WERI-Rb-1 (cell line): ENCODE data around the gene DCUN1D3.
"Not testable (repeated sequence)": the region's sequence is repeated elsewhere in the genome, so short reads cannot be mapped to it uniquely, and the experiment has no call there.

Source experiments
- DNase-seq: peaks from one replicate; pipeline ENCODE4 v3.0.0-alpha.2; 2020
- H3K27ac ChIP-seq: fragments of 250-450 bp; sonication (Bioruptor Pico); 2 replicates; pipeline ENCODE4 v1.5.1; 2020; ENCODE audit warnings: mild to moderate bottlenecking, moderate library complexity
- H3K27me3 ChIP-seq: fragments of 250-450 bp; sonication (Bioruptor Pico); 2 replicates; pipeline ENCODE4 v1.5.1; 2021; ENCODE audit warnings: mild to moderate bottlenecking, low read depth, moderate library complexity; ENCODE audit not compliant: insufficient read depth, severe bottlenecking
- H3K36me3 ChIP-seq: fragments of 250-450 bp; sonication (Bioruptor Pico); 2 replicates; pipeline ENCODE4 v1.5.1; 2020; ENCODE audit warnings: mild to moderate bottlenecking, moderate library complexity
- H3K4me3 ChIP-seq: 2 replicates; pipeline ENCODE4 v1.5.1; 2011; ENCODE audit warnings: low read depth, mild to moderate bottlenecking, control low read depth, low read length
- H3K9me3 ChIP-seq: fragments of 250-450 bp; sonication (Bioruptor Pico); 2 replicates; pipeline ENCODE4 v1.5.1; 2021; ENCODE audit warnings: mild to moderate bottlenecking, moderate library complexity; ENCODE audit not compliant: severe bottlenecking
- TF ChIP-seq, protein P1 (sequence below): IDR thresholded peaks from 2 replicates; pipeline ENCODE4 v1.5.1; 2011; ENCODE audit warnings: low read depth, mild to moderate bottlenecking, control low read depth, inconsistent platforms, low read length

Gene DCUN1D3

DNA sequence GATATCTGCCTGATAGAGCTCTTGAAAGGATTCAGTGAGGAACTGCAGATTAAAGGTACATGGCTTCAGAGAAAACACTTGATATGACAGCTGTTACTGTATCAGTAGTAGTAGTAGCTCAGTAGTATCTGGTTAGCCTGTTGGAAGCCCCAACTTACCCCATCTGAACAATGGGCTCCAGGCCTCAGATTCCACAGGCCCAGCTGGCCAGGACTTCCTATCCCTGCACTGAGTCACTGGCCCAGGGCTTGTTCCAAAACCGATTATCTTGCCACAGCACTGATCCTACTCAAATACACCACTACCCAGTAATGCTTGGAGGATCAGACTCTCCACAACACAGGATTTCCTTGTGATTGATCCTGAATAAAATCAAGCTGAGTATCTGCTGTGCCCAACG lies 32.6 kb downstream of the DCUN1D3 start:
- DNase-seq = peak; percentile 83
- H3K27ac ChIP-seq = peak overlapping the region; percentile 98
- TF ChIP-seq, protein P1, sequence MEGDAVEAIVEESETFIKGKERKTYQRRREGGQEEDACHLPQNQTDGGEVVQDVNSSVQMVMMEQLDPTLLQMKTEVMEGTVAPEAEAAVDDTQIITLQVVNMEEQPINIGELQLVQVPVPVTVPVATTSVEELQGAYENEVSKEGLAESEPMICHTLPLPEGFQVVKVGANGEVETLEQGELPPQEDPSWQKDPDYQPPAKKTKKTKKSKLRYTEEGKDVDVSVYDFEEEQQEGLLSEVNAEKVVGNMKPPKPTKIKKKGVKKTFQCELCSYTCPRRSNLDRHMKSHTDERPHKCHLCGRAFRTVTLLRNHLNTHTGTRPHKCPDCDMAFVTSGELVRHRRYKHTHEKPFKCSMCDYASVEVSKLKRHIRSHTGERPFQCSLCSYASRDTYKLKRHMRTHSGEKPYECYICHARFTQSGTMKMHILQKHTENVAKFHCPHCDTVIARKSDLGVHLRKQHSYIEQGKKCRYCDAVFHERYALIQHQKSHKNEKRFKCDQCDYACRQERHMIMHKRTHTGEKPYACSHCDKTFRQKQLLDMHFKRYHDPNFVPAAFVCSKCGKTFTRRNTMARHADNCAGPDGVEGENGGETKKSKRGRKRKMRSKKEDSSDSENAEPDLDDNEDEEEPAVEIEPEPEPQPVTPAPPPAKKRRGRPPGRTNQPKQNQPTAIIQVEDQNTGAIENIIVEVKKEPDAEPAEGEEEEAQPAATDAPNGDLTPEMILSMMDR = no peak
- H3K9me3 ChIP-seq = peaks cover 7% of the 10 kb centered on the region
- H3K4me3 ChIP-seq = no peak overlapping the region
- H3K36me3 ChIP-seq = peaks cover 36% of the 10 kb centered on the region
- H3K27me3 ChIP-seq = no peaks in the 10 kb centered on the region

DNA sequence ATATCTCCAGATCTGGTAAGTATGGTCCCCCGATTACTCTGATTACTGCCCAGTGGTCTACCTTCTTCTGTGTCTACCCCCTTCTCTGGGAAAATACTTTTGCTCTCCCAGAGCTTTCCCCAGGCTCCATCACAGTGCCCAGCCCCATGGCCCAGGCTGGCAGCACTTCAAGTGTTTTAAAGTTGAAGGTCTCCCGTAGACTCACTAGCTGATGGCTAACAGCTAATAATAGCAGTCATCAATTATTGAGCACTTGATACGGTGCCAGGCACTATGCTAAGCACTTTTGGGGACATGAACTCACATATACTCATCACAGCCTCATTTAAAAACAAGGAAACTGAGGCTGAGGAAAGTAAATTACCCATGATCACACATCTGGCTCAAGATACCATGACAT lies 33.4 kb downstream of the DCUN1D3 start:
- H3K27ac ChIP-seq = peak overlapping the region; percentile 98
- H3K36me3 ChIP-seq = peaks cover 44% of the 10 kb centered on the region
- H3K9me3 ChIP-seq = peaks cover 7% of the 10 kb centered on the region
- no peaks in the 10 kb centered on the region for H3K27me3 ChIP-seq
- DNase-seq = no peak
- peak overlapping the region; percentile 27 for H3K4me3 ChIP-seq
- TF ChIP-seq, protein P1 = no peak

DNA sequence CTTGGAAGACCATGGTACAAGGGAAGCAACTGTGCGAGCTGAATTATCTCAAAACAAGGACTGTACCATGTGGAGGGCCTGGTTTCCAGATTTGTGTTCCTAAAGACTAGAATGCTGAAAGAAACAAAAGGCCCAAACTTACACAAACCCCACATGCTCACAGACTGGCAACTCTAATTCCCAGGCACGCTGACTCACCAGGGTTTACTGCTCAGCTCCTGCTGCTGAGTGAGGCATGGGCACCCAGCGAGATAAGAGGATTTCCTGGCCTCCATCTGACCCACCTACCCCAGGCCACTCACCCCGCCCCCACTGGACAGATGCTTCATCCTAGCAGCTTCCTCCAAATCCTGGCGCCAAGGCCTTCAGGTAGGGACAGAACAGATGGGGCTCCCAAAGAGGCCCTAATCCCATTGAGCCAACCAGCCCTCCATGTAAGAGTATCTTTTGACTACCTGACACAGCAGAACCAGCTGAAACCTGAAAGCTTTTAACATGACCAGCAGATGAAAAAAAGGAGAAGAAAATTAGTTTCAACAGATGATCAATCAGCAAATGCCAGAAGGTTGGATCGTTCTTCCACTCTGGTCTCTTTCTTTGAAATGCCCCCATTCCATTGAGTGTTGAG lies 33.9 kb downstream of the DCUN1D3 start:
- H3K27me3 ChIP-seq = no peaks in the 10 kb centered on the region
- TF ChIP-seq, protein P1 = no peak
- peaks cover 7% of the 10 kb centered on the region for H3K9me3 ChIP-seq
- peaks cover 47% of the 10 kb centered on the region for H3K36me3 ChIP-seq
- peak overlapping the region; percentile 98 for H3K27ac ChIP-seq
- H3K4me3 ChIP-seq = peak overlapping the region; percentile 27
- peak; percentile 100 for DNase-seq

DNA sequence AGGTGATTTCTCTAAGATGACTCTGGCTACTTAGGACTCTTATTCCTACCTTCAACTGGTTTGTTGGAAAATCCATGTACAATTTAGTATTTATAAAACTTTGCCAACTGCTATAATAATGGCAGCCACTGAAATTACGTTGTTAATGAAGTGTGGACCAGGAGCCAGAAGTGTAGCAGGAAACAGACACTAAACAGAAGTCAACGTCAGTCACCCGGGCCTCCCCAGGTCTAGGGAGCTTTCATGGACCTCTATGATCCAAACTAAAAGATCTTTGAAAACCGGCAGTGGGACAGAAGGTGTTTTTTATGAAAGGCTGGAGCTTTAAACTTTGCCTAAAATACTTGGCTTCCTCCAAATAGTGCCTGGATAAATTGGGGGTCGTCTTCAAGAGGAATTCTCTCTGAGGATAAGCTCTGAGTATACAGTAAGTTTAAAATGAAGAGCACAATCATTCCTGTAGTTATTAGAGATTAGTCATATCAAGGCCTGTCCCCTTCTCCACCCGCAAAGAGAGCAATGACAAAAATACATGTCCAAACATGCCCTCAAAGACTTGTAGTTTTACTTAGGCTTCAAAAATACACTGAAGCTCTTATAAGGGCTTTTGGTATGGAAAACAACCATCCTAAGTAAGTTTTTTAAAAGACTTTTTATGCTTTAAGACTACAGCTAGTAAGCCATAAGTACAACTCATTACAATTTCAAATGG lies 34.6 kb downstream of the DCUN1D3 start:
- no peak for DNase-seq
- TF ChIP-seq, protein P1 = no peak
- peak overlapping the region; percentile 98 for H3K27ac ChIP-seq
- H3K36me3 ChIP-seq = peaks cover 47% of the 10 kb centered on the region
- H3K9me3 ChIP-seq = peaks cover 7% of the 10 kb centered on the region
- peak overlapping the region; percentile 15 for H3K4me3 ChIP-seq
- no peaks in the 10 kb centered on the region for H3K27me3 ChIP-seq

DNA sequence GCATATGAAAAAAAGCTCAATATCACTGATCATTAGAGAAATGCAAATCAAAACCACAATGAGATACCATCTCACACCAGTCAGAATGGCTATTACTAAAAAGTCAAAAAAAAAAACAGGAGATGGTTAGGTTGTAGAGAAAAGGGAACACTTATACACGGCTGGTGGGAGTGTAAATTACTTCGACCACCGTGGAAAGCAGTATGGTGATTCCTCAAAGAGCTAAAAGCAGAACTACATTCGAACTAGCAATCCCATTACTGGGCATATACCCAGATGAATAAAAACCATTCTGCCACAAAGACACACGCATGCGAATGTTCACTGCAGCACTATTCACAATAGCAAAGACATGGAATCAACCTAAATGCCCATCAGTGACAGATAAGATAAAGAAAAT lies 35.8 kb downstream of the DCUN1D3 start:
- not testable (repeated sequence) for H3K9me3 ChIP-seq, DNase-seq, H3K4me3 ChIP-seq, H3K27me3 ChIP-seq
- Histone ChIP-seq H3K36me3 (peaks cover 57% of the 10 kb centered on the region), H3K27ac (peak overlapping the region; percentile 98)

DNA sequence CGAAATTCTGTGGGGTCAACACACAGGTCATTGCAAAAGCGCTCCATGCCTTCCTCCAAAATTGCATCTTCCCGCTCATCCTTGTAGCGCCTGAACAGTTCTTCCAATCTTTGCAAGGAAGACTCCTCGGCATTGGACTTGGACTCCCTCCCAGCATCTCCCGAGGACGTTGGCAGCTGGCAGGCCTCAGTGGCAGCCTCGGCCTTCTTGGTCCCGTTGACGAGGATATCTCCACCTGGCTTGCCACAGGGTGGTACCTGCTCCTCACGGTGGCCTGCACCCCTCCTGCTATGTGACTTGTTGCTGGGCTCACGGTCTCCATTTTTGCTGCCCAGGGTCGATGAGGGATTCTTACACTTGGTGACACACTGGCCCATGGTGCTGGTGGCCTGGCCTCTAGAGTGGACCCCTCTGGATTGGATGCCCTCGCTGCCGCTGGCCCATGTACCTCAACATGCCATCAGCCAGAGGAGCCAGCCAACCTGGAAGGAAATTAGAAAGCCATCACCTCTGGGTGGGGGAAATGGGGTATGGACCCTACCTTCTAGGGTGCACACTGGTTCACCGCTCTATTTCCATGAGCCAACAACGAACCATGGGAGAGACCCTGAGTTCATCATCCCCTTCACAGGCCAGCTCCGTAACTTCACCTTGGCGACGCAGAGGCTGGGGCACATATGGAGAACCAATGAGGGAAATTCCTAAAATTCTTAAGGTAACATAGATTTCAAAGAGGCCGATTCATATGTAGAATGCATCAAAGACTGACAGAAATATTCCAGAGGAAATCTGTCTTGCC lies 37.8 kb downstream of the DCUN1D3 start:
- TF ChIP-seq, protein P1 = no peak
- no peaks in the 10 kb centered on the region for H3K27me3 ChIP-seq
- H3K36me3 ChIP-seq = peaks cover 57% of the 10 kb centered on the region

DNA sequence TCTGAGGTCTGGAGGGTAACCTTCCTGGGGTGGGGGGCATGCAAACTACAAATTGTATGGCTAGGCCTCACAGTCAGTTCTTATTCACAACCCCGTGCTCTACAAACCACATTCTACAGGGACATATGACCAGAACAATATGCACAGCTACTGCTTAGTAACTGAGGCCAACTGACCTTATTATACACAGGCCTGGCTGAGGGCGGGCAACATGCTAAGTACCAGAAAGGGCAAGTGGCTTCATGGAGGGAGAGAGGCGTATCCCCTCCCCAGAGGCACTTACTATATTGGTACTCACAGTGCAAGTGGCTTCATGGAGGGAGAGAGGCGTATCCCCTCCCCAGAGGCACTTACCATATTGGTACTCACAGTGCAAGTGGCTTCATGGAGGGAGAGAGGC lies 39.2 kb downstream of the DCUN1D3 start:
- not testable (repeated sequence) for H3K4me3 ChIP-seq, DNase-seq, H3K9me3 ChIP-seq, H3K27me3 ChIP-seq
- Histone ChIP-seq H3K36me3 (peaks cover 69% of the 10 kb centered on the region), H3K27ac (peak overlapping the region; percentile 69)

More for the DNA sequence above, 37.8 kb downstream of the DCUN1D3 start:
- peak overlapping the region; percentile 98 for H3K27ac ChIP-seq
- H3K9me3 ChIP-seq = peaks cover 7% of the 10 kb centered on the region
- DNase-seq = no peak
- H3K4me3 ChIP-seq = no peak overlapping the region
